Heart left ventricle (tissue), 13 donors: ENCODE results near the gene SLC6A18.

Source experiments
- POLR2A ChIP-seq, 2 donors: fragments of 450-650 bp; IDR thresholded peaks; one replicate each; pipeline ENCODE4 v1.6.1; 2017; ENCODE audit warnings: antibody characterized with exemption in 2 of 2, mild to moderate bottlenecking in 2 of 2, moderate library complexity in 2 of 2
- TF ChIP-seq, protein P1 (sequence below), 12 donors: fragments of 200-600 bp; sonication (generic) in 4 of 12; IDR thresholded peaks; one replicate each; pipeline versions ENCODE4 v1.5.0 to v1.8.0; 2018 to 2022; ENCODE audit warnings: antibody characterized with exemption in 12 of 12, mild to moderate bottlenecking in 5 of 12
- donor health status: ischemic (EF 13 %, LVEDD 7.1; RV severe dilation, severe dysfunction).
- donor health status: DM: no; HTN: yes; CAD: no.
- donor health status: DM: no; HTN: no; CAD: no.
- donor health status: ischemic (EF 25% LVEDD 6.9; RV normal size, moderate dysfunction).
- donor health status: ischemic (EF 25% LVEDD 5.7; RV mildly dilated, moderate dysfunction).
- donor health status: ischemic (EF 35%, LVEDD 5.7; RV mildly dilated, moderate dysfunction).
- donor health status: nonischemic (EF 11% LVEDD 7.7; RV severe dilation, severe dysfunction).
- donor health status: DM: yes; HTN: yes; CAD: no.
- donor health status: PGD.
- donor health status: ischemic (EF 29% LVEDD 5.4; RV normal size, mild dysfunction).
- donor health status: nonischemic (EF 23%, LVEDD 6.1; RV moderate dilation, normal function).

DNA sequence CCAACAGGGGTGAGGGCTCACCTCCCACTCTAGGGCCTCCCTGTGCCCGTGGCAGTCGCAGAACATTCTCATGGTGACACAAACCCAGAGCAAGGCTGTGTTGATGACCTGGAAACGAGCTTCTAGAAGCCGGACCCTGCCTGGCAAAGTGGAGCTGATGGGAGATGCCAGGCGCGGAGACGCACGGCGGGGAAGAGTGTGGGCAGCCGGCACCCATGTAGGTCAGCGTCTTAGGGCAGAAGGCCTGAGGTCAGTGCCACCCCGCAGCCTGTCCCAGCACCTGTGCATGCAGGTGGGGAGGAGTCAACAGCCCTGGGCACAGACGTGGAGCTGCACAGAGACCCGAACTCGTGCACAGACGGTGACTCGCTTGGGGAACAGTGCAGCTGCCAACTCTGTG, 5.4 kb downstream of the SLC6A18 start:
- TF ChIP-seq, protein P1, sequence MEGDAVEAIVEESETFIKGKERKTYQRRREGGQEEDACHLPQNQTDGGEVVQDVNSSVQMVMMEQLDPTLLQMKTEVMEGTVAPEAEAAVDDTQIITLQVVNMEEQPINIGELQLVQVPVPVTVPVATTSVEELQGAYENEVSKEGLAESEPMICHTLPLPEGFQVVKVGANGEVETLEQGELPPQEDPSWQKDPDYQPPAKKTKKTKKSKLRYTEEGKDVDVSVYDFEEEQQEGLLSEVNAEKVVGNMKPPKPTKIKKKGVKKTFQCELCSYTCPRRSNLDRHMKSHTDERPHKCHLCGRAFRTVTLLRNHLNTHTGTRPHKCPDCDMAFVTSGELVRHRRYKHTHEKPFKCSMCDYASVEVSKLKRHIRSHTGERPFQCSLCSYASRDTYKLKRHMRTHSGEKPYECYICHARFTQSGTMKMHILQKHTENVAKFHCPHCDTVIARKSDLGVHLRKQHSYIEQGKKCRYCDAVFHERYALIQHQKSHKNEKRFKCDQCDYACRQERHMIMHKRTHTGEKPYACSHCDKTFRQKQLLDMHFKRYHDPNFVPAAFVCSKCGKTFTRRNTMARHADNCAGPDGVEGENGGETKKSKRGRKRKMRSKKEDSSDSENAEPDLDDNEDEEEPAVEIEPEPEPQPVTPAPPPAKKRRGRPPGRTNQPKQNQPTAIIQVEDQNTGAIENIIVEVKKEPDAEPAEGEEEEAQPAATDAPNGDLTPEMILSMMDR (IDR thresholded peaks at IDR 0.05) = no peak
- no peak for TF ChIP-seq POLR2A (IDR thresholded peaks at IDR 0.05)
